HG03442 (cell line): Measurements from ENCODE around the gene RSF1.
A peak's percentile ranks its signal among the peaks of the same experiment; 100 is the strongest.

Source experiments
- ATAC-seq: cut with Tn5 transposase; IDR thresholded peaks from one replicate; pipeline ENCODE4 v1.9.1; 2021; ENCODE audit warnings: mild to moderate bottlenecking, moderate library complexity; ENCODE audit not compliant: unreplicated experiment

Gene RSF1

DNA sequence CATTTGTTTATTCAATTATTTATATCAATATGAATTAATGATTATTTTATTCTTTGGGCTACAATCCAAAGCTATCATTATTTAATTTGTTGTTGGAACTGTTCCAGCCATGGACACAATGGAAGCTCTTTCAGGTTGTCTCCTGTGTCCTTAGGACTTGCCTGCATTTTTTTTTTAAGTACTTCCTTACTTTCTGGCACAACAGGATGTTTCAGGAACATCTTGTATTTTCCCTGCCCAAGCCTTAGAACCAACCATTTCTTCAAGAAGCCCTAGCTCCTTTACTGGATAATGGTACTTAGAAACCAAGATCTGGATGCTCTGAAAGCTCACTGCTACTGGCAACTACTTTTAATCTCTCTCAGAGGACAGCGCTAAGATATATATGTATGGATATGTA, 125.1 kb downstream of the RSF1 start:
- ATAC-seq = no peak

- ATAC-seq = no peak
Observed at GRCh38 chr11:77690649-77691048, 129.9 kb downstream of the RSF1 start.

GRCh38 chr11:77687088-77687487, 133.4 kb downstream of the RSF1 start:
- ATAC-seq = no peak

DNA sequence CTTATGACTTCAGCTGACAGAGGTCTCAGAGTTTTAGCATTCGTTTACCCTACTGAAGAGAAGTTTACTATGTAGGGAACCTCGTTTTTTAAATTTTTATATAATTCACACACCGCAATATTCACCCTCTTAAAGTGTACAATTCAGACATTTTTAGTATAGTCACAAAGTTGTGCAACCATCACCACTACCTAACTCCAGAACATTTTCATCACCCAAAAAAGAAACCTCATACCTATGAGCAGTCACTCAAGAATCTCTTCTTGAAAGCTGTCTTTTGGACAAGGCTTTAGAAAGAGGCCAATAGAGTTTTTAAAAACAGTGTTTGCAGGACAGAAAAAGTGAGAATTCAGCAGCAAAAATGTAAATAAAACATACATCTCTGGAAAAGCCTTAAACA, 143.4 kb downstream of the RSF1 start:
- no peak for ATAC-seq

- no peak for ATAC-seq
Observed at GRCh38 chr11:77672264-77672663, 148.3 kb downstream of the RSF1 start.

GRCh38 chr11:77669848-77670511, 150.5 kb downstream of the RSF1 start:
- ATAC-seq = no peak

DNA sequence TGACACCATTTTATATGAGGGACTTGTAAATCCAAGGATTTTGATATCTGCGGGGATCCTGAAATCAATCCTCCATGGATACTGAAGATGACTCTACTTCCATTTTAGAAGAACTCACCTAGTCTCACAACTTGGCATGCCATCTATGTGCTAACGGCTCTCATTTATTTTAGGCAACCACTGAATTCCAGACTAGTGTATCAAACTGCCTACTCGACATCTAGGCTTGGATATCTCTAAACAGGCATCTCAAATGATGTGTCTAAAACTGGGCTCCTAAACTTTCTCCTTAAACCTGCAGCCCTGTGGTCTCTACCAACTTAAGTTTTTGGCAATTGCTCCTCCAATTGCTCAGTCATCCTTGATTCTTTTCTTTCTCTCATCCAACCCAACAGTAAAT, 151.8 kb downstream of the RSF1 start:
- no peak for ATAC-seq

DNA sequence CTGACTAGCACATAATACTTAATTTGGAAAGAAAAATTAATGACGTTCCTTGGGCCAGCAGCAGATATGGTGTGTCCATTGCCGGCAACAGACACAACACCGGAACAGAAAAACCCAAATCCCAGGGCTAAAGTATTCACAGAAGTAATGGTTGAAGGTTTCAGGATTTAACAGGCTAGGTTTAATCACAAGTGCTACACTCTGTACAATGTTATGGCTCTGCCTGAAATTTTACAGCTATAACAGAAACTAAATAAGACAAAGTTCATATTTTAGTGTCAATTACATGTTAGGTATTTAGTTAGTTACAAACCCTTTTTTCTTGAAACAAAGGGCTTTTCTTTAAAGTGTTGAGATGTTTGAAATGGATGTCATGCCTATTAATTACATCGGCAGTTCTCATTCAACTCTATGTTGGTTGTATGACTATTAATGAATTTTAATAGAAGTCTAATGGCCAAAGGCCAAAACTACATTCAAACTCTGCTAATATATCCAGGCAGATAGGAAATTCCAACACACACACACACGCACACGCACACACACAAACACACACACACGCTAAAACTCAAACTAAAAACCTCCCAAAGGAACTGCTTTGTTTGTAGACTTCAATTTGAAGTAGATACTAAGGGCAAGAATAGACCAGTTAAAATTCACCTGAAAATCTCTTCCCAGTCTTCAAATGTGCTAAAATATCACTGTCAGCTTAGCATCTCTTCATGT, 155.1 kb downstream of the RSF1 start:
- no peak for ATAC-seq

GRCh38 chr11:77661670-77662069, 158.9 kb downstream of the RSF1 start:
- ATAC-seq = no peak

- ATAC-seq = no peak
Observed at GRCh38 chr11:77660947-77661346, 159.6 kb downstream of the RSF1 start.

DNA sequence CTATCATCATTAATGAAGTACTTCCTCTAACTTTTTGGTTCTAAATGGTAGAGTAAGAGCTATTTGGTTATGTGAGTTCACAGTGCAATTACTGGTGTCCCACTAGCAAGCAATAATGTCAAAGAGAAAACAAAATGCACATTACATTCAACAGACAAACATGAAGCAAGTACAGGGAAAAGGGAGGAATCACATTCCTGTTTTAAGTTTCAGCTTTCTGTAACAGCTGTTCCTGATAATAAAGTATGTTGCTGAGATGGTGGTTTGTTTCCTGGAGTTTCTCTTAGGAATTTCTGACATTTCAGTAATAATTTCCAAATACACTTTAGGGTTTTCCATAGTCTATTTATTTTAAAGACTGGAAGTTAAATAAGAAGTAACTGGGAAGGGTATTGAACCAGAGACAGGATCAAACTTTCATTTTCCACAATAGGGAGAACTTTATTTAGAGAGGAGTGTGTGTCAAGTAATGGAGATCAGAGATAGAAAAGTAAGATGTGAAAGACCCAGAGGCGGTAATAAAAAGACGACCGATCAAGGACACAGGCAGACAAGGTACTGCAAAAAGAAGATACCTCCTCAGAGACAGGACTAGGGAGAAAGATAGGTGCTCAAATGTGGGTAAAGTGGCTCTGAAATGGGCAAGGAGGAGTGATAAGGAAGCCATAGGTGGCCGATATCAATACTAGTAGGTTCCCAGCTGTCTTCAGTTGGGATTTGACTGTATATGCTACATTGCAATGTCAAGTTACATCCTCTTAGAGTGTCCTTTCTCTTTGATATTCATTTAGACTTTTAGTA, 162.1 kb downstream of the RSF1 start:
- no peak for ATAC-seq

DNA sequence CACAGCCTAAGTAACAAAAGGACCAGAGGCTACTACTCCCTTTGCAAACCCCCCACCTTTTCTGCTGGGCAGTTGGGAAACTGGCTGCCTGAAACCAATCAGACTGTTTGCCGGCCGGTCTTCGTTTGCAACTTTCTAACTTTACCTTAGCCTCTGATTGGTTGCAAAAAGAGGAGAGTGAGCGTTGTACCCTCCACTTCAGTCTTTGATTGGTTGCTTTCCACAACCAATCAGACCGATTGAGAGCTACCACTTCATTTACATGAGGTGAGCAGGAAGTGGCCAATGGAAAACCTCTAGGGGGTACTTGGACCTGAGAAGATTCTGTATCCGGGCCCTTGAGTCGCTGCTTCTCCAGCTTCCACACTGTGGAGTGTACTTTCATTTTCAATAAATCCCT, 164.2 kb downstream of the RSF1 start:
- no peak for ATAC-seq

- no peak for ATAC-seq
Observed at GRCh38 chr11:77654770-77655434, 165.6 kb downstream of the RSF1 start.

DNA sequence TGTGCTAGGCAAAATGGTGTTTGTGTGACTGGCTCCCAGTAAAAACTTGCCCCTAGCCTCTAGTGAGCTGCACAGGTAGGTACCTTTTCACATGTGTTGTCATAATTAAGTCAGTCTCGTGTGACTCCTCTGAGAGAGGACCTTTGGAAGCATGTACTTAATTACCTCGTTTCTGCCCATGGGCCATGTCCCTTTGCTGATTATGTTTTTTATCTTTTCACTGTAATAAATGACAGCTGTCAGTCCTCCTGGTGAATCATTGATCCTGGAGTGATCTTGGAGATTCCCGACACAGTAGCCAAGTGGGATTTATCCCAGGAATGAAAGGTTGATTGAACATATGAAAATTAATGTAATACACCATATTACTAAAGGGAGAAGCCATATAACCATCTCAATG, 170.4 kb downstream of the RSF1 start:
- ATAC-seq = no peak

DNA sequence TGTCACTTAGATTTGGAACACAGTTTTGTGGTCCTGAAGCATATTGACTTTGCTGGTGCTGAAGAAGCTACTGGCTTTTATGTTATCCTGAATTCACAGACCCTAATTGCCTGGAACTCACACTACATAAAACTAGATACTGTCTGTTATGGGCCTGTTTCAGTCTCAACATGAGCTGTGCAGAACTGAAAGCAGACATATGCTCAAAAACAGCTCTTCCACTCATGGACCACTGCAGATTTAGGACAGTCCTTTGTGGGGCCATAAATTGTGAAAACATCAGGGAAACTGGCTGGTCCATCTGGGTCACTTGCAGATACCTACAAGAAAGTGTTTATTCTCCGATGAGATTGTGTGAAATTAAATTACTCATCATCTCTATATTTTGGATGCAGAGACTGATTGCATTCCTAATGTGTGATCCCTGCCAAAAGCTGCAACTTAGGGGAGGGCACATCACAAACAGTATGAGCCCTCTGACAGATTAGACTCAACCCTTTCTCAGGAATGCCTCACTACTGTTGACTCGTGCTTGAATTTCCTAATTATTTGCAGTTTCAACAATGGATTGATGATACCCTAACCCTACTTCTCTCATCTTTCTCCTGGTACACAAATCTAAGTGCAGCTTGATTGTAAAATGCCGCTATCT, 172.7 kb downstream of the RSF1 start:
- ATAC-seq = no peak

DNA sequence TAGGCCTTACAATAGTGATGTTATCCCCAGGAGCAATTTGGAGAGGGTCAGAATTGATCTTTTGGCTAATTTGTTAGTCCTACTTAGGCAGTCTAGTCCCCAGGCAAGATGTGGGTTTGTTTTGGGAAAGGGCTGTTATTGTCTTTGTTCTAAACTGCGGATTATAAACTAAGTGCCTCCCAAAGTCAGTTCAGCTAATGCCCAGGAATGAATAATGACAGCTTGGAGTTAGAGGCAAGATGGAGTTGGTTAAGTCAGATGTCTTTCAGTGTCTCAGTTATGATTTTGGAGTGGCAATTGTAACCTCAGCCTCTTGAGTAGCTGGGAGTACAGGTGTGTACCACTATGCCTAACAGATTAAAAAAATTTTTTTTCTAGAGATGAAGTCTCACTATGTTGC, 175.6 kb downstream of the RSF1 start:
- no peak for ATAC-seq

GRCh38 chr11:77642228-77642627, 178.3 kb downstream of the RSF1 start:
- ATAC-seq = no peak

GRCh38 chr11:77637345-77638165, 183.0 kb downstream of the RSF1 start, which contains the start of gene CLNS1A:
TSS of gene CLNS1A (minus strand) at chr11:77637794. CDS start at chr11:77637714, 80 bp downstream.
- peak; percentile 96 for ATAC-seq

GRCh38 chr11:77636731-77637344, 183.7 kb downstream of the RSF1 start:
- no peak for ATAC-seq
